ENCODE data around the gene COX6B1.
"Not testable (repeated sequence)": the region's sequence is repeated elsewhere in the genome, so short reads cannot be mapped to it uniquely, and the experiment has no call there.

COX6B1 gene

DNA sequence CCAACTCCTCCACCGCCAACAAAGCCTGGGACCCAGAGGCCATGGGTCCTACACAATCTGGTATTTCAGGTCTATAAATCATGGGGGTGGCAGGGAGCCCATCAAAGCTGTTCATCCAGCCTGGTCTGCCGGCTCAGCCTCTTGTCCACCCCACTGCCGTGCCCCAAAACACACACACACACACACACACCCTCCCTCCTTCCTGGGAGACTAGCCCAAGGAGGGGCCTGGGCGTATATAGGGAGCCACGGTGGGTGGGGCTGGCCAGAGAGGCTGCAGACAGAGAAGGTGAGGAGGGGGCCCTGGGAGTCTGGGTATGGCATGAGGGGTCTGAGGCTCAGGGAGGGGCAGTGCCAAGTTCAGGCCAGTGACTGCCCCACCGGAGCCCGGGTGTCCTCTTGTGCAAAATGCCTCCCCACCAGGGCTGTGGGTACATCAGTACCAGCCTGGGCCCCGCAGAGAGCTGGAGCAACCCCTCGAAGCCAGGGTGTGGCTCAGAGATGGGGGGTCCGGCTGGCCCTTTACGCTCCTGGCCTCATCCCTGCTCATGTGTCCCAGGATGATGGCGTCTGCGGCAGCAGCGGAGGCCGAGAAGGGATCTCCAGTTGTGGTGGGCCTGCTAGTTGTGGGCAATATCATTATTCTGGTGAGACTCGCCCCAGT is 18.3 kb downstream of the COX6B1 start, which contains the start of gene UPK1A:
TSS of gene UPK1A (plus strand) at position 267 of the 663 bp plus-strand sequence. CDS start at position 563, 296 bp downstream.
- DNase-seq, result no peak

DNA sequence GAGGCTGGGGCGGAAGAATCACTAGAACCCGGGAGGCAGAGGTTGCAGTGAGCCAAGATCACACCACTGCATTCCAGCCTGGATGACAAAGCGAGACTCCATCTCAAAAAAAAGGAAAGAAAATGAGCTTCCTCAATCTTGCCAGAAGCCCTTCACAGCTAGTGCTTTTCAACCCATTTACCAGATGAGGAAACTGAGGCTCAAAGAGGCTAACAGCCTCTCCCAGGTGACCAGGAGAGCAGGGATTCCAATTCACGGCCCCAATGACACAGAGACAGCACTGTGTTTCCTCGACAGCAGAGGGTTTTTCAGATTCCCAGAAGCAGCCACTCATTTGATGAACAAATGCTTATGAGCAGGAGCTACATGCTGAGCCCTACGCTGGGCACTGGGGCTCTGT is 21.4 kb downstream of the COX6B1 start:
- DNase-seq, result no peak

DNA sequence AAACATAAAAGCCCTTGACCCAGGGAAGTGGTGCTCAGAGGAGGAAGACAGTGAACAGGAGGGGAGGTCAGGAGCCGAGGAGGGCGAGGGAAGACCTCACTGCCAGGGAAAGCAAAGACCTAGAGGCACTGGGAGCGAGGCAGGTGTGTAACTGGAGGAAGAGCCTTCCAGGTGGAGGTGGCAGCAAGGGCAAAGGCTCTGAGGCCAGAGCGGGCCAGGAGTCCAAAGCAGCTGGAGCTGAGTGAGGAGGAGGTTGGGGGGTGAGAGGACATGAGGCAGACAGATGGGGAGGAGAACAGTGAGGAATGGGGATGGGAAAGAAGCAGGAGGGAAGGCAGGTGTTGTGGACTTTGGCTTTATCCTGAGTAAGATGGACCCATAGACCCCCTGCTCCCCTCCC is 21.9 kb downstream of the COX6B1 start:
- no peak for DNase-seq

DNA sequence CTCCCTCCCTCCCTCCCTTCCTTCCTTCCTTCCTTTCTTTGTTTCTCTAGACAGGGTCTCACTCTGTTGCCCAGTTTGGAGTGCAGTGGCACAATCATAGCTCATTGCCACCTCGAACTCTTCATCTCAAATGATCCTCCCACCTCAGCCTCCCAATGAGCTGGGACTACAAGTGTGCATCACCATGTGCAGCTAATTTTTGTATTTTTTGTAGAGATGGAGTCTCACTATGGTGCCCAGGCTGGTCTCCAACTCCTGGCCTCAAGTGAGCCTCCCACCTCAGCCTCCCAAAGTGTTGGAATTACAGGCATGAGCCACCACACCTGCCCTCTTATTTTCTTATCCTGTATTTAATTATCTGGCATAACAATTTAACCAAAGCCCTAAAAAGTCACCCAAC is 22.6 kb downstream of the COX6B1 start:
- DNase-seq, result no peak

DNA sequence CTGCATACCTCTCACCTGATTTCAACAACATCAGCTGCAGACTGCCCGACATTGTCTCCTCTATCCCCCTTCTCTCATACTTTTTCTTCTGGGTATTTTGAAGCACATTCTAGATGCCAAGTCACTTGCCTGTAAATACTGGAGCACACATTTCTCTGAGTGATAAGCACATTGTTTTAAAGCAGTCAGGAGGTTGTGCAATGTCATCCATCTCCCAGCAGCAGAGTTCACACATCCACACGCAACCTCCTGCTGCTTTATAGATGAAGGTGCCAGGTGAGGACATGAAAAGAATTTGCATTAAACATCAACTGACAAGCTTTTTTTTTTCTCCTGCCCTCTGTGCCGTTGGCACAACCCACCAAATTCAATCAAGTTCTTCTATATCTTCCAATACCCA is 23.7 kb downstream of the COX6B1 start:
- no peak for DNase-seq

DNA sequence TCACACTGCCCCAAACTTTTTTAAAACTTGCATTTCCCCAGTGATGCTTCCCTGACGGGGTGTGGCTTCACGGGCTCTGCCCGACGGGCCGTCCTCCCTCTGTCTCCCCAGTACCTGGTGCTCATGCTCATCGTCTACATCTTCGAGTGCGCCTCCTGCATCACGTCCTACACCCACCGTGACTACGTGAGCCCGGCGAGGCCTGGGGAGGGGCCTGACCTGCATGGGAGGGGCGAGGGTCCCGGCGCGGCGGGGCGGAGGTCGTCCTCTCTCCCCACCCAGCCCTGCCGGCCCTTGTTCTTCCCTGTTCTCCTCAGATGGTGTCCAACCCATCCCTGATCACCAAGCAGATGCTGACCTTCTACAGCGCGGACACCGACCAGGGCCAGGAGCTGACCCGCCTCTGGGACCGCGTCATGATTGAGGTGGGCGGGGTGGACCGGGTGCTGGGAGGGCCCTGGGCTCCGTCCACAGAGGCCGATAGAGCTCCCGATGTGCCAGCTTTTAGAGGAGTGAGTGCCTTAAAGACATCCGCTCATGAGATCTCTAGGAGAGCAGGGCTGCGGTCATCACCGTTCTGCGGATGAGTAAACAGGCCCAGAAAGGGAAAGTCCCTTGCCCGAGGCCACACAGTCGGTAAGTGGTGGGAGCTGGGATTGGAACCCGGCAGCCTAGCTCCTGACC is 25.1 kb downstream of the COX6B1 start:
- no peak for DNase-seq

DNA sequence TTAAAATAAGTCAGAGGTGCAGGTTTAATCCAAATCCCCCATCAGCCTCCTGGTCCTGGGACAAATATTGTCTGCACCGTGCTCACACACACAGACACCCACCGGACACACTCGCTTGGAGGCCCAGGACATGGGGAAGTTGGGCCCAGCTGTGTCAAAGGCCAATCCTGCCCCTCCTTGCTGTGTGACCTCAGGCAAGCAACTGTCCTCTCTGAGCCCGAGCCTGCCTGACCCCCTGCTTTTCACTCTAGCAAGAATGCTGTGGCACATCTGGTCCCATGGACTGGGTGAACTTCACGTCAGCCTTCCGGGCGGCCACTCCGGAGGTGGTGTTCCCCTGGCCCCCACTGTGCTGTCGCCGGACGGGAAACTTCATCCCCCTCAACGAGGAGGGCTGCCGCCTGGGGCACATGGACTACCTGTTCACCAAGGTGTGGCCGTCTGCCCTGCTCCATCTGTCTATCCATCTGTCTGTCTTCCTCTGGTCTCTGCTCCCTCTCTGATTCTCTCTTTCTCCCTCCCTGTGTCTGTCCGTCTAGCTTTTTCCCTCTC is 27.5 kb downstream of the COX6B1 start:
- no peak for DNase-seq

DNA sequence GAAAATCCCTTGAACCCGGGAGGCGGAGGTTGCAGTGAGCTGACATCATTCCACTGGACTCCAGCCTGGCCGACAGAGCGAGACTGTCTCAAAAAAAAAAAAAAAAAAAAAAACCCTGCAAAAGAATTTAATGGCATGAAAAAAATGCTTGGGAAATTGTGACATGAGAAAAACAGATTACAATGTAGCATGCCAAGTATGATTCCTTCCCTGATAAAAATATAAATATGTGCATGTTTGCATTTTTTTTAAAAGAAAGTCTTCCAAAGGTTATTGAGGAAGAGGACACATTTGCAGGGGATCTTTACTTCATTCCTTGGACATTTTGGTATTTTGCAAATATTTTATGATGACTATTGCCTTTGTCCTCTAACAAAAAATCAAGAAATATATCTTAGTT is 41.7 kb downstream of the COX6B1 start:
- DNase-seq, result no peak

DNA sequence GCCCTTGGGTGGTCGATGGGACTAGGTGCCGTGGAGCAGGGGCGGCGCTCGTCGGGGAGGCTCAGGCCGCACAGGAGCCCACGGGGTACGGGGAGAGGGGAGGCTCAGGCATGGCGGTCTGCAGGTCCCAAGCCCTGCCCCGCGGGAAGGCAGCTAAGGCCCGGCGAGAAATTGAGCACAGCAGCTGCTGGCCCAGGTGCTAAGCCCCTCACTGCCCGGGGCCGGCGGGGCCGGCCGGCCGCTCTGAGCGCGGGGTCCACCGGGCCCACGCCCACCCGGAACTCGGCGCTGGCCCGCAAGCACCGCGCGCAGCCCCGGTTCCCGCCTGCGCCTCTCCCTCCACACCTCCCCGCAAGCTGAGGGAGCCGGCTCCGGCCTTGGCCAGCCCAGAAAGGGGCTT is 43.0 kb downstream of the COX6B1 start:
- DNase-seq, result not testable (repeated sequence)

DNA sequence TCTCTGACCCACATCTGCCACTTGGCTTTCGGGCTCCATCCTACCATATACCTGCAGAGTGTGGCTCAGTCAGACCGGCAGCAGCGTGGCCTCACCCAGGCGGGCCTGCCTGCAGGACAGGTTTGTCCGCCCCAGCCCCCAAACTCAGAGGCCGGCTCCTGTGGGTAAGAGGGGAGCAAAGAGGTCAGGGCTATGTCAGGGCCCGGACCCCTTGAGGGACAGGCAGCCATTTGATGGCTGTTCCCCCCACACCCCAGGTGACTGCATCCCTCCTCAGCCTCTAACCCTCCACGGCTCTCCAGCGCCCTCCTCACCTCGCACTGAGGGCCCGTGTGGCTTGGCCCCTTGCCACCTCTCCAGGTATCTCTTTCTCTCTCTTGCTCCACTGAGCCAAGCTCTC is 43.9 kb downstream of the COX6B1 start:
- DNase-seq, result no peak

DNA sequence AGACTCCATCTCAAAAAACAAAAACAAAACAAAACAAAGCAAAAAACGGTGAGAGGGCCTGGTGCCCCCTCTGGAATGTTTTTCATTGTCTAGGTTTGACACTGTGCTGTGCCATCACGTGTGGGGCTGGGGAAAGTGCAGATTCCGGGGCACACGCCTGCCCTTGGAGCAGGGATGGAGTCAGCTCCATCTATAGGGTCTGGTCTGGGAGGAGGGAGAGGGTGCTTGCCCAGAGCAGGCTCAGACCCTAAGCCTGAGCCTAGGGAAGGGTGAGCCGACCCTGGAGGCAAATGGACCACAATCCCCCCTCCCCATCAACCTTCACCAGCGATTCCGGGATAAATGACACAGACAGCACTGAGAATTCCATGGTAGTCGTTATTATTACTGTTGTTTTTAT is 45.3 kb downstream of the COX6B1 start:
- no peak for DNase-seq

DNA sequence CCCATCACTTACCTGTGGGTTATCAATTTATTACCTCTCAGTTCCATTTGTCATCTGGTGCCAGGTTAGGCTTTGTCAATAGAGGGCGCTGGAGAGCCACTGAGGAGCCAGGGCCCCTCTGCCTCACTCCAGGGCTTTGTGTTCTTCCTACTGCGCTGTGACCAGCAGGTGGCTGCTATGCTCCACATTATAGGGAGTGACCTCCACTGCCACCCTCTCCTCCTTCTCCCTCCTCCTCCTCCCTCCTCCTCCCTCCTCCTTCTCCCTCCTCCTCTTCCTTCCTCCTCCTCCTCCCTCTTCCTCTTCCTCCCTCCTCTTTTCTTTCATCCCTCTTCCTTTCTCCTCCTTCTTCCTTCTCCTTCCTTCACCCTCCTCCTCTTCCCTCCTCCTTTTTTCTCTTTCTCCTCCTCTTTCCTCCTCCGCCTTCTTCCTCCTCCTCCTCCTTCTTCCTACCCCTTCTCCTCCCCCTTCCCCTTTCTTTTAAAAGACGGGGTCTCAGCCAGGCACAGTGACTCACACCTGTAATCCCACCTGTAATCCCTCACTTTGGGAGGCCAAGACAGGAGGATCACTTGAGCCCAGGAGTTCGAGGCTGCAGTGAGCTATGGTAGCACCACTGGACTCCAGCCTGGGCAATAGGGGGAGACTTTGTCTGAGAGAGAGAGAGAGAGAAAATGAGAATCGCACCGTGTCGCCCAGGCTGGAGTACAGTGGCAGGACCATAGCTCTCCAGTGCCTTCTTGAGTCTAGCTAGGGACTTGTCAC is 45.9 kb downstream of the COX6B1 start:
- peak; percentile 78 to 84 for DNase-seq

DNA sequence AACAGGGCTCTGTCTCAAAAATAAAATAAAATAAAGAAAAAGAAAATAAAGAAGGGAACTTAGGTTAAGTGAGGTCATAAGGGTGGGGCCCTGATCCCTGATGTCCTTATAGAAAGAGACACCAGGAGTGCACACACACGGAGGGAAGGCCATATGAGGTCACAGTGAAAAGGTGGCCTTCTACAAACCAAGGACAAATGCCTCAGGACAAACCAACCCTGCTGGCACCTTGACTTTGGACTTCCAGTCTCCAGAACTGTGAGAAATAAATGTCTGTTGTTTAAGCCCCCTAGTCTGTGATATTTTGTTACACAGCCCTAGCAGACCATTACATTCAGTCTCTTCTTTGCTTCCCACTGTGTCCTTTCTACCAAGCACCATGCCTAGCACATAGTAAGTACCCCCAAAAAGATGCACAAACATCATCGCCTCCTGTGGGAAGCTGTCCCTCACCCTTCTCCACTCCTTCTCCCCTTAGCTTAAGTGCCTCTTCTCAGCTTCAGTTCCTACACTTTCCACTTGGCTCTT is 47.8 kb downstream of the COX6B1 start:
- no peak for DNase-seq

DNA sequence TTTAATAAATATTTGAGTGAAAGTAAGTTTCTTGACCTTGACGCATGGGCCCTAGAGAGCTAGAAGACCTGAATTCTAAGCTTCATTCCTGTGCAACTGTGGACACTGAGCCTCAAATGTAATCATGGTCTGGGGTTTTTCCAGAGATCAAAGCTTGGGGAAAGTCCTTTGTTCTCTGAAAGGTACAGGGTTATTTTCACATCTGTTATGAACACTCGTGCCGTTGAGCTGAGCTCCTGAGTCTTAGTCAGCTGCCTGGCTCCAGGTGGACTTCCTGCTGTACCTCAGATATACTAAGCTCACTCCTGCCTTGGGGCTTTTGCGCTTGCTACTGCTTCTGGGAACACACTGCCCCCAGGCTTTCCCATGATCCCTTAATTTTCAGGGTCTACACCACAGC is 48.7 kb downstream of the COX6B1 start:
- DNase-seq, result no peak

DNA sequence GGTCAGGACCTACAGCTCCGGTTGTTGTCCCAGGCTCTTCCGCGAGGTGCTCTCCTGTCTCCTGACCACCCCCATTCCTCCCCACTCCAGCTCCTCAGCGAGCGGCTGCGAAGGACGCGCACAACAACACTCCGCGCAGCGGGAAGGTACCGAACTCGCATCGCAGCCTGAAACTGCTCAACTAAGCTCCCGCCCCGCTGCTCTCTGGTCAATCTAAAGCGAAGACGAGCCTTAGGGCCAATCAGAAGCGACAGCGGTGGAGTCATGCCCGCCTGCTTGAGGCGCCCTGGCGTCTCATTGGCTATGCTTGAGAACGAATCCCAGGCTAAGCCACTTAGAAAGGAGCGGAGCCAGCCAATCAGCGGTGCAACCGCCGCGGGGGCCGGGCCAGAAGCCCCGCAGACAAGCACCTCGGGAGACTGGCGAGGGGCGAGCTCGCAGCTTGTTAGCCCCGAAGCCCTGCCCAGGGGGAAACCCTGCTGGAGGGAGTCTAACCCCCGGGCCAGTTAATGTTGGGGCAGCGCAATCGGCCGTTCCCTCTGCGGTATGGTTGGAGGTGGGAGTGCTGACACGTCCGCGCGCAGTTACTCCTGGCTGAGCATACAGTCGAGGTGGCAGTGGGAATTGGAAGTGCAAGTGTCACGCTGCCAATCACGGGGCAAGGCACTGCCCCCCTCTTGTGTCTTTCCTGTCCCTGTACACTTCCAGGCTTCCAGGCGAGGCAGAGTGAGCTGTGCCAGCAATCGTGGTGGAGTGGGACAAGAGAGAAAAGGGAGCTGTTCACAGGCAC is 54.3 kb downstream of the COX6B1 start:
- peak; percentile 96 to 98 for DNase-seq

DNA sequence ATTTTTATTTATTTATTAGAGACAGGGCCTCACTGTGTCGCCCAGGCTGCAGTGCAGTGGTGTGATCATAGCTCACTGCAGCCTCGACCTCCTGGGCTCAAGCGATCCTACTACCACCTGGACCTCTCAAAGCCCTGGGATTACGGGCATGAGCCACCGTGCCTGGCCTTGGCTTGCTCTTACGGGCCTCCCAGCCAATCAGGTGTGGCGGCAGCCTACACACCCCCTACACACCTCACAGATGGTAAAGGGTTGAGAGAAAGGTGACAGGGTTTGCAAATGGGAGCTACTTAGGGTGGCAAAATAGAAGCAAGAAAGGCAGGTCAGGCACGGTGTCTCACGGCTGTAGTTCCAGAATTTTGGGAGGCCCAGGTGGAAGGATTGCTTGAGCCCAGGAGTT is 55.2 kb downstream of the COX6B1 start:
- DNase-seq, result no peak

DNA sequence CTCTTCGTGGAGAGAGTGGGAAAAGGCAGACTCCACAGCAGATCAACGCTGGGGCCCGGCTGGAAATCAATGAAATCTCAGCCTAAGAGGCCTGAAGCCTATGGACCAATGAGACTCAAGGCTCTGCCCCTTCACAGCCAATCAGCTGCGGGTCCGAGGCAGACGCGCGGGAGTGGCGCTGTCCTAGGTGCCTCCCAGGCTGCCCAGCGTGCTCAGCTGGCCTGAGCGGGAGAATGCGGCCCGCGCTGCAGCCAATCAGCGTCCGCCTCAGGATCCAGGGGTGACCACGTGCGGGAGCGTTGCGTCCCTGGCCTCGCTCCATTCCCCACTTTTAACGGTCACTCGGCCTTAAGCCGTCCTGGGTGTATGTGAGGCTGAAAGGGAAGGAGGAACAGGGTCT is 56.1 kb downstream of the COX6B1 start, which contains the start of gene ZBTB32:
TSS of gene ZBTB32 (plus strand) at position 341 of the 400 bp plus-strand sequence. CDS start 10,069 bp downstream, outside the sequence.
- DNase-seq, result no peak

Data from hippocampal formation (tissue), 2 donors.